PC-3 (cell line): ENCODE results near the gene CAPZB. TPM values are rescaled to one million over a fixed set of nuclear protein-coding genes. Genes with fewer than 3 reads are reported as not detected.

Experiments used
- ATAC-seq: fragments of 200-7000 bp; cut with Tn5 transposase; 2 replicates; pipeline ENCODE4 v1.9.1; 2020; ENCODE audit warnings: mild to moderate bottlenecking, moderate library complexity
- BruUV-seq: library from RNA; stranded (reverse); fragments of 400-500 nt; replicated peaks from 2 replicates; lab custom pipeline; 2021; lab: Mats Ljungman, UMichigan
- CTCF ChIA-PET: fragments of 300-600 bp; sonication (Branson Sonifier 250); formaldehyde crosslinking; loops from one replicate; lab custom pipeline; 2022; ENCODE audit warnings: antibody characterized with exemption; lab: Charles Lee
- POLR2A ChIA-PET: fragments of 300-600 bp; sonication (Branson Sonifier 250); formaldehyde crosslinking; loops from one replicate; lab custom pipeline; 2022; ENCODE audit warnings: antibody characterized with exemption; ENCODE audit not compliant: unreplicated experiment; lab: Charles Lee
- DNase-seq: peaks from one replicate; pipeline ENCODE4 v3.0.0-alpha.2; 2015
- H2AFZ ChIP-seq: fragments of 300-600 bp; sonication (generic); 2 replicates; pipeline ENCODE4 v1.6.0; 2016; ENCODE audit warnings: antibody characterized with exemption, low read length
- H3F3A ChIP-seq: fragments of 300-600 bp; sonication (generic); one replicate; pipeline ENCODE4 v1.6.0; 2017; ENCODE audit warnings: antibody characterized with exemption, low read length, control low read depth, mild to moderate bottlenecking; ENCODE audit not compliant: unreplicated experiment
- H3K27ac ChIP-seq: fragments of 300-600 bp; sonication (generic); 2 replicates; pipeline ENCODE4 v1.5.1; 2016; ENCODE audit warnings: mild to moderate bottlenecking, low read length
- H3K27me3 ChIP-seq: fragments of 300-600 bp; sonication (generic); 2 replicates; pipeline ENCODE4 v1.6.1; 2016; ENCODE audit warnings: low read length, mixed read lengths
- H3K36me3 ChIP-seq: fragments of 300-600 bp; sonication (generic); 2 replicates; pipeline ENCODE4 v1.6.1; 2016; ENCODE audit warnings: low read depth, mixed run types, low read length, mixed read lengths
- H3K4me1 ChIP-seq: fragments of 300-600 bp; sonication (generic); 2 replicates; pipeline ENCODE4 v1.5.1; 2016; ENCODE audit warnings: low read length; ENCODE audit not compliant: insufficient read depth
- H3K4me2 ChIP-seq: fragments of 300-600 bp; sonication (generic); 2 replicates; pipeline ENCODE4 v1.6.0; 2016; ENCODE audit warnings: low read length
- H3K4me3 ChIP-seq: fragments of 300-600 bp; sonication (generic); 2 replicates; pipeline ENCODE4 v1.5.1; 2016; ENCODE audit warnings: mild to moderate bottlenecking, low read length, mixed read lengths
- H3K79me2 ChIP-seq: fragments of 300-600 bp; sonication (generic); 2 replicates; pipeline ENCODE4 v1.6.1; 2017; ENCODE audit warnings: low read length, mixed read lengths
- H3K9ac ChIP-seq: fragments of 300-600 bp; sonication (generic); 2 replicates; pipeline ENCODE4 v1.6.0; 2016; ENCODE audit warnings: mild to moderate bottlenecking, low read length
- H3K9me2 ChIP-seq: fragments of 300-600 bp; sonication (generic); replicated peaks from 2 replicates; pipeline ENCODE4 v1.6.1; 2016; ENCODE audit warnings: mixed run types, low read length, mixed read lengths
- H3K9me3 ChIP-seq: fragments of 300-600 bp; sonication (generic); 2 replicates; pipeline ENCODE4 v1.6.1; 2016; ENCODE audit warnings: low read length, mixed read lengths
- H4K20me1 ChIP-seq: fragments of 300-600 bp; sonication (generic); 2 replicates; pipeline ENCODE4 v1.6.1; 2016; ENCODE audit warnings: low read length, mixed read lengths
- EZH2 ChIP-seq: fragments of 300-600 bp; sonication (generic); IDR thresholded peaks from one replicate; pipeline ENCODE4 v1.6.1; 2017; ENCODE audit warnings: antibody characterized with exemption, mild to moderate bottlenecking, low read length; ENCODE audit not compliant: unreplicated experiment
- EZH2phosphoT487 ChIP-seq: fragments of 300-600 bp; sonication (generic); IDR thresholded peaks from 2 replicates; pipeline ENCODE4 v1.6.1; 2018; ENCODE audit warnings: mild to moderate bottlenecking, antibody characterized with exemption, low read length, borderline replicate concordance
- intact Hi-C: fragments of 100-400 bp; cut with micrococcal nuclease; formaldehyde crosslinking; loops from 2 replicates; pipeline ENCODE4 v1.9.0; 2023
- total RNA-seq: library from RNA; depleted of rRNA; stranded (reverse); fragments of >200 nt; gene quantifications from 2 replicates; pipeline ENCODE4 v1.2.3, GENCODE V29; 2014
- TF ChIP-seq, protein P1 (sequence below): fragments of 300-600 bp; sonication (generic); conservative IDR thresholded peaks from 2 replicates; pipeline ENCODE4 v1.5.1; 2017; ENCODE audit warnings: antibody characterized with exemption, low read depth, mild to moderate bottlenecking, low read length

The CAPZB gene
- total RNA-seq, 1 experiment from 2014 or later: 86.7 TPM

DNA sequence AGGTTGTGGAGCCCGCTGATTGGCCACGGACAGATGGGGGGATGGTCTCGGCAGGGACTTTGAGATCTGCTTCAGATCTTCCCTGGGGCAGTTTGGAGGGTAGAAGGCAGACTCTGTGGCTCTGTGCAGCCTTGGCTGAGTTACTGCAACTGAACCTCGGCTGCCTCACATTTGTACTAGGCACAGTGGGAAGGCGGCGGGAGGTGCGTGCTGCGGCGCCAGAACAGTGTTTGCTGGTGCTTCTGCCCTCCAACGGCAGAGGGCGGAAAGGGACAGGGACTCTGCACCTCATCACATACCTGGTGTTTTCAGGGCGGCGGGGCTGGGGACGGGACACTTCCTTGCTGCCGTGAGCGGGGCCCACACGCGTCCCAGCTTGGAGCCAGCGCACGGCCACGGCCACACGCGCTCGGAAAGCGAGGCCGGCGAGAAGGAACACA is 147.0 kb downstream of the CAPZB start:
- no peaks in the 10 kb centered on the region for H3F3A ChIP-seq
- TF ChIP-seq EZH2 (no peak), EZH2phosphoT487 (no peak)
- TF ChIP-seq, protein P1, sequence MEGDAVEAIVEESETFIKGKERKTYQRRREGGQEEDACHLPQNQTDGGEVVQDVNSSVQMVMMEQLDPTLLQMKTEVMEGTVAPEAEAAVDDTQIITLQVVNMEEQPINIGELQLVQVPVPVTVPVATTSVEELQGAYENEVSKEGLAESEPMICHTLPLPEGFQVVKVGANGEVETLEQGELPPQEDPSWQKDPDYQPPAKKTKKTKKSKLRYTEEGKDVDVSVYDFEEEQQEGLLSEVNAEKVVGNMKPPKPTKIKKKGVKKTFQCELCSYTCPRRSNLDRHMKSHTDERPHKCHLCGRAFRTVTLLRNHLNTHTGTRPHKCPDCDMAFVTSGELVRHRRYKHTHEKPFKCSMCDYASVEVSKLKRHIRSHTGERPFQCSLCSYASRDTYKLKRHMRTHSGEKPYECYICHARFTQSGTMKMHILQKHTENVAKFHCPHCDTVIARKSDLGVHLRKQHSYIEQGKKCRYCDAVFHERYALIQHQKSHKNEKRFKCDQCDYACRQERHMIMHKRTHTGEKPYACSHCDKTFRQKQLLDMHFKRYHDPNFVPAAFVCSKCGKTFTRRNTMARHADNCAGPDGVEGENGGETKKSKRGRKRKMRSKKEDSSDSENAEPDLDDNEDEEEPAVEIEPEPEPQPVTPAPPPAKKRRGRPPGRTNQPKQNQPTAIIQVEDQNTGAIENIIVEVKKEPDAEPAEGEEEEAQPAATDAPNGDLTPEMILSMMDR: no peak
- ChIA-PET CTCF (no interaction called here), POLR2A (no interaction called here)
- intact Hi-C loops: no loop called here
- peaks cover 6% of the 10 kb centered on the region; the same call in 1 of the 2 replicates for H3K36me3 ChIP-seq
- BruUV-seq: no TSS peak
- no peaks in the 10 kb centered on the region for H3K9me2 ChIP-seq
- no peak overlapping the region for H3K27ac ChIP-seq
- no peak overlapping the region for H3K4me2 ChIP-seq
- H3K9me3 ChIP-seq: no peaks in the 10 kb centered on the region
- no peak overlapping the region for H3K9ac ChIP-seq
- H3K27me3 ChIP-seq: no peaks in the 10 kb centered on the region
- H3K4me3 ChIP-seq: no peak overlapping the region
- DNase-seq: no peak
- H4K20me1 ChIP-seq: no peaks in the 10 kb centered on the region
- H3K4me1 ChIP-seq: peaks cover 29% of the 10 kb centered on the region
- no peaks in the 10 kb centered on the region for H3K79me2 ChIP-seq
- H2AFZ ChIP-seq: no peak overlapping the region
- ATAC-seq: no peak

DNA sequence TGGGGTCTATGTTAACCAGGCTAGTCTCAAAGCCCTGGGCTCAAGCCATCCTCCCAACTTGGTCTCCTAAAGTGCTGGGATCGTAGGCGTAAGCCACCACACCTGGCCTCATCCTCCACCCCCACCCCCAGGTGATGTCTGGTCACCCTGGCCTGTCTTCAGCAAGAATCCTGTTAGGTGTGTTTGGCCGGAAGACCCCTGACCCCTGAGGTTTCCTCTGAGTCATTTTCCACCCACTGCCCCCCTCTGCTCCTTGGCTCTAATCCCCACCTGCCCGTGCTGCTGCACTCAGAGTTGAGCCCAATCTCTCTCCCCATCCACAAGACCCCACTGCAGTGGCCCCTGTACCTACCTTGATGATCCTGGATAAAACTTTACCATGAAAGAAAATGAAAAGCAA is 148.1 kb downstream of the CAPZB start:
- peak overlapping the region; percentile 63 for H3K27ac ChIP-seq
- no peaks in the 10 kb centered on the region for H3K9me2 ChIP-seq
- CTCF ChIA-PET: no interaction called here
- peak overlapping the region; percentile 10; the same call in 1 of the 2 replicates for H3K4me3 ChIP-seq
- no peaks in the 10 kb centered on the region for H3K9me3 ChIP-seq
- H3K4me1 ChIP-seq: peaks cover 29% of the 10 kb centered on the region
- peaks cover 6% of the 10 kb centered on the region; the same call in 1 of the 2 replicates for H3K36me3 ChIP-seq
- TF ChIP-seq, protein P1: no peak
- TF ChIP-seq EZH2phosphoT487: no peak
- TF ChIP-seq EZH2: no peak
- peak; percentile 79 for DNase-seq
- ATAC-seq: peak; percentile 52
- peak overlapping the region; percentile 21; the same call in 1 of the 2 replicates for H3K9ac ChIP-seq
- POLR2A ChIA-PET: no interaction called here
- H3F3A ChIP-seq: no peaks in the 10 kb centered on the region
- H4K20me1 ChIP-seq: no peaks in the 10 kb centered on the region
- peak overlapping the region; percentile 66 for H3K4me2 ChIP-seq
- H2AFZ ChIP-seq: no peak overlapping the region
- intact Hi-C loops: no loop called here
- H3K27me3 ChIP-seq: no peaks in the 10 kb centered on the region
- no TSS peak for BruUV-seq
- no peaks in the 10 kb centered on the region for H3K79me2 ChIP-seq

DNA sequence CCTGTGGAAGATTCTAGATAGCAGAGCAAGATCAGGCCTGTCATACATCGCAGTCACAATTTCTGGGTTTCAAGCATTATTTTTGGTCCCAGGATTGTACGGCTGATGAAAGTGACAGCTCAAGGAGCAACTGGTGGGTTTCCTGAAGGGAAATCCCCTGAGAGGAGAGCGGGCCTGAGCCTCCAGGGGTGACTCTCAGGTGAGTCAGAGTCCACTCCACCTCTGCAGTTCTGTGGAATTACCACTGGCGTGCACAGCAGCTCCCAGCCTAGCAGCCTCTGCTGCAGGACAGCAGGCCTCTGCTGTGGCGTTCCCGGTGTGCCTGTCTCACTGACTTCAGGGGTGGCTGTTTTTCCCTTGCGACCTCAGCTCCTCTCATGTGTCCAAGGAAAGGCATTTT is 148.8 kb downstream of the CAPZB start:
- DNase-seq (peak; percentile 81), ATAC-seq (peak; percentile 86)
- Histone ChIP-seq H4K20me1 (no peaks in the 10 kb centered on the region), H3K27me3 (no peaks in the 10 kb centered on the region), H3F3A (no peaks in the 10 kb centered on the region), H3K4me2 (peak overlapping the region; percentile 66), H2AFZ (no peak overlapping the region), H3K9me3 (no peaks in the 10 kb centered on the region), H3K9me2 (no peaks in the 10 kb centered on the region), H3K9ac (peak overlapping the region; percentile 21; the same call in 1 of the 2 replicates), H3K4me3 (no peak overlapping the region; the same call in 1 of the 2 replicates), H3K36me3 (peaks cover 6% of the 10 kb centered on the region; the same call in 1 of the 2 replicates), H3K27ac (peak overlapping the region; percentile 63), H3K4me1 (peaks cover 29% of the 10 kb centered on the region), H3K79me2 (no peaks in the 10 kb centered on the region)
- intact Hi-C loops: no loop called here
- no TSS peak for BruUV-seq
- TF ChIP-seq EZH2 (no peak), EZH2phosphoT487 (no peak)
- TF ChIP-seq, protein P1: no peak
- ChIA-PET POLR2A (no interaction called here), CTCF (no interaction called here)
